MCF 10A (cell line): Measurements from ENCODE around the gene WDR62. TPM values are rescaled to one million over a fixed set of nuclear protein-coding genes. Genes with fewer than 3 reads are reported as not detected.

ENCODE experiments used
- BruUV-seq: library from RNA; stranded (reverse); fragments of 400-500 nt; replicated peaks from 2 replicates; lab custom pipeline; 2021; lab: Mats Ljungman, UMichigan
- CTCF ChIA-PET: fragments of 300-600 bp; sonication (Branson Sonifier 250); formaldehyde crosslinking; extraction: SDS; loops from one replicate; lab custom pipeline; 2021; ENCODE audit warnings: antibody characterized with exemption, inconsistent platforms; lab: Yijun Ruan, JAX
- POLR2A ChIA-PET: fragments of 300-600, 350-650 bp; sonication (Branson Sonifier 250); formaldehyde crosslinking; extraction: SDS; loops from one replicate; lab custom pipeline; 2020; ENCODE audit warnings: antibody characterized with exemption, inconsistent platforms; lab: Yijun Ruan, JAX
- DNase-seq: peaks from one replicate; pipeline ENCODE4 v3.0.0-alpha.2; 2018; ENCODE audit not compliant: unreplicated experiment
- H3K27ac Mint-ChIP-seq: one replicate; pipeline ENCODE4 v1.8.0; 2022; ENCODE audit warnings: mild to moderate bottlenecking, low read depth, mixed read lengths; ENCODE audit not compliant: unreplicated experiment
- H3K27me3 Mint-ChIP-seq: one replicate; pipeline ENCODE4 v1.8.0; 2022; ENCODE audit warnings: mixed read lengths; ENCODE audit not compliant: insufficient read depth, unreplicated experiment
- H3K36me3 Mint-ChIP-seq: one replicate; pipeline ENCODE4 v1.8.0; 2022; ENCODE audit warnings: mild to moderate bottlenecking, moderate library complexity, mixed read lengths; ENCODE audit not compliant: insufficient read depth, unreplicated experiment
- H3K4me1 Mint-ChIP-seq: one replicate; pipeline ENCODE4 v1.8.0; 2022; ENCODE audit warnings: mixed read lengths; ENCODE audit not compliant: insufficient read depth, unreplicated experiment
- H3K4me3 Mint-ChIP-seq: one replicate; pipeline ENCODE4 v1.8.0; 2022; ENCODE audit warnings: mild to moderate bottlenecking, moderate library complexity, mixed read lengths; ENCODE audit not compliant: unreplicated experiment
- H3K9me3 Mint-ChIP-seq: one replicate; pipeline ENCODE4 v1.8.0; 2022; ENCODE audit warnings: mixed read lengths; ENCODE audit not compliant: unreplicated experiment
- intact Hi-C: fragments of 100-400 bp; cut with micrococcal nuclease; formaldehyde crosslinking; loops from 2 replicates; pipeline ENCODE4 v1.14.1; 2022
- total RNA-seq: library from RNA; stranded (reverse); gene quantifications from 2 replicates; pipeline ENCODE4 v1.2.3, GENCODE V29; 2022
- TF ChIP-seq, protein P1 (sequence below): fragments of 200-600 bp; IDR thresholded peaks from one replicate; pipeline ENCODE4 v1.8.0; 2022; ENCODE audit warnings: antibody characterized with exemption, mild to moderate bottlenecking; ENCODE audit not compliant: unreplicated experiment

WDR62 gene
- total RNA-seq, 1 experiment from 2014 or later, result 6.2 TPM

GRCh38 chr19:36051637-36052036 lies 3.1 kb upstream of the WDR62 start:
- Mint-ChIP-seq H3K36me3 (no peaks in the 10 kb centered on the region), H3K27ac (no peak overlapping the region), H3K27me3 (no peaks in the 10 kb centered on the region), H3K4me3 (no peak overlapping the region), H3K9me3 (no peaks in the 10 kb centered on the region), H3K4me1 (peaks cover 7% of the 10 kb centered on the region)
- TF ChIP-seq, protein P1, sequence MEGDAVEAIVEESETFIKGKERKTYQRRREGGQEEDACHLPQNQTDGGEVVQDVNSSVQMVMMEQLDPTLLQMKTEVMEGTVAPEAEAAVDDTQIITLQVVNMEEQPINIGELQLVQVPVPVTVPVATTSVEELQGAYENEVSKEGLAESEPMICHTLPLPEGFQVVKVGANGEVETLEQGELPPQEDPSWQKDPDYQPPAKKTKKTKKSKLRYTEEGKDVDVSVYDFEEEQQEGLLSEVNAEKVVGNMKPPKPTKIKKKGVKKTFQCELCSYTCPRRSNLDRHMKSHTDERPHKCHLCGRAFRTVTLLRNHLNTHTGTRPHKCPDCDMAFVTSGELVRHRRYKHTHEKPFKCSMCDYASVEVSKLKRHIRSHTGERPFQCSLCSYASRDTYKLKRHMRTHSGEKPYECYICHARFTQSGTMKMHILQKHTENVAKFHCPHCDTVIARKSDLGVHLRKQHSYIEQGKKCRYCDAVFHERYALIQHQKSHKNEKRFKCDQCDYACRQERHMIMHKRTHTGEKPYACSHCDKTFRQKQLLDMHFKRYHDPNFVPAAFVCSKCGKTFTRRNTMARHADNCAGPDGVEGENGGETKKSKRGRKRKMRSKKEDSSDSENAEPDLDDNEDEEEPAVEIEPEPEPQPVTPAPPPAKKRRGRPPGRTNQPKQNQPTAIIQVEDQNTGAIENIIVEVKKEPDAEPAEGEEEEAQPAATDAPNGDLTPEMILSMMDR, result no peak
- ChIA-PET POLR2A (no interaction called here), CTCF (no interaction called here)
- DNase-seq, result no peak
- intact Hi-C loops, result no loop called here
- no TSS peak for BruUV-seq

- Mint-ChIP-seq H3K36me3 (no peaks in the 10 kb centered on the region), H3K27me3 (no peaks in the 10 kb centered on the region), H3K9me3 (no peaks in the 10 kb centered on the region), H3K27ac (peak within 1 kb of the TSS; percentile 73), H3K4me1 (peaks cover 4% of the 10 kb centered on the region), H3K4me3 (peak within 1 kb of the TSS; percentile 86)
- CTCF ChIA-PET, result interaction anchor here (0.6 to 1.5 kb wide), 6 partner anchors 30 to 1819 kb away, joined by 3 to 6 read pairs (median 4); no protein-coding TSS in a partner anchor
- POLR2A ChIA-PET, result interaction anchor here (0.7 to 2.3 kb wide), 14 partner anchors 10 to 160 kb away, joined by 3 to 23 read pairs (median 8); partner anchors contain the start of genes ALKBH6, CAPNS1, POLR2I and SYNE4
- peak; percentile 99 for DNase-seq
- intact Hi-C loops, result loop anchor here (1.0 kb wide), 3 partner anchors 40 to 59 kb away; partner anchors contain the start of genes ALKBH6 and SDHAF1
- no TSS peak for BruUV-seq
- TF ChIP-seq, protein P1, result peak; percentile 40
Observed at GRCh38 chr19:36054119-36054732, 471 bp upstream of the WDR62 start, which contains the start of gene THAP8. Gene THAP8, minus strand, starts transcription at chr19:36054285. Its CDS starts 68 bp downstream, at chr19:36054217.

GRCh38 chr19:36058481-36059179 lies 3.9 kb downstream of the WDR62 start:
- intact Hi-C loops, result no loop called here

More at GRCh38 chr19:36058481-36059179, 3.9 kb downstream of the WDR62 start:
- Mint-ChIP-seq H3K4me3 (no peak overlapping the region), H3K36me3 (no peaks in the 10 kb centered on the region), H3K27ac (no peak overlapping the region), H3K9me3 (no peaks in the 10 kb centered on the region), H3K27me3 (no peaks in the 10 kb centered on the region), H3K4me1 (peaks cover 4% of the 10 kb centered on the region)
- CTCF ChIA-PET, result interaction anchor here (0.5 to 1.5 kb wide), 7 partner anchors 9 to 126 kb away, joined by 3 to 8 read pairs (median 3); no protein-coding TSS in a partner anchor
- no TSS peak for BruUV-seq
- TF ChIP-seq, protein P1, result no peak
- no peak for DNase-seq
- POLR2A ChIA-PET, result interaction anchor here (0.9 kb wide), 1 partner anchor 56 kb away, joined by 3 read pairs; the partner anchor contains the start of genes POLR2I and TBCB
